GM18505 (cell line): Measurements from ENCODE around the gene RXRG.
A peak's percentile ranks its signal among the peaks of the same experiment; 100 is the strongest.

Experiments used
- ATAC-seq: cut with Tn5 transposase; IDR thresholded peaks from one replicate; pipeline ENCODE4 v1.9.1; 2021; ENCODE audit not compliant: unreplicated experiment
- POLR2A ChIP-seq: IDR thresholded peaks from 4 replicates; pipeline ENCODE4 v1.6.1; 2011; ENCODE audit warnings: borderline replicate concordance; ENCODE audit not compliant: insufficient read depth, insufficient read length; ENCODE audit errors: extremely low read depth

The RXRG gene

GRCh38 chr1:165387961-165388360 is 57.0 kb downstream of the RXRG start:
- no peak for TF ChIP-seq POLR2A
- ATAC-seq = no peak

GRCh38 chr1:165387505-165387904 is 57.4 kb downstream of the RXRG start:
- no peak for TF ChIP-seq POLR2A
- no peak for ATAC-seq

- TF ChIP-seq POLR2A = no peak
- no peak for ATAC-seq
Measured at GRCh38 chr1:165383599-165384405, 61.1 kb downstream of the RXRG start.

- ATAC-seq = no peak
- no peak for TF ChIP-seq POLR2A
Measured at GRCh38 chr1:165383067-165383466, 61.9 kb downstream of the RXRG start.

GRCh38 chr1:165381745-165382505 is 63.0 kb downstream of the RXRG start:
- ATAC-seq = no peak
- TF ChIP-seq POLR2A = no peak

GRCh38 chr1:165376811-165377311 is 68.1 kb downstream of the RXRG start:
- no peak for ATAC-seq
- no peak for TF ChIP-seq POLR2A

- ATAC-seq = peak; percentile 68
Measured at GRCh38 chr1:165376041-165376810, 68.7 kb downstream of the RXRG start.

GRCh38 chr1:165375623-165376022 is 69.3 kb downstream of the RXRG start:
- TF ChIP-seq POLR2A = no peak
- ATAC-seq = no peak

More at GRCh38 chr1:165376041-165376810, 68.7 kb downstream of the RXRG start:
- TF ChIP-seq POLR2A = no peak

- ATAC-seq = no peak
- no peak for TF ChIP-seq POLR2A
Measured at GRCh38 chr1:165371588-165372225, 73.2 kb downstream of the RXRG start.

- ATAC-seq = peak; percentile 80
- no peak for TF ChIP-seq POLR2A
Measured at GRCh38 chr1:165369255-165369848, 75.6 kb downstream of the RXRG start.

- peak; percentile 52 for ATAC-seq
Measured at GRCh38 chr1:165367375-165367993, 77.4 kb downstream of the RXRG start.

GRCh38 chr1:165365341-165365740 is 79.6 kb downstream of the RXRG start:
- no peak for TF ChIP-seq POLR2A
- no peak for ATAC-seq

More at GRCh38 chr1:165367375-165367993, 77.4 kb downstream of the RXRG start:
- no peak for TF ChIP-seq POLR2A
